Measurements from ENCODE around the gene ROPN1. TPM values are rescaled to one million over a fixed set of nuclear protein-coding genes. Genes with fewer than 3 reads are reported as not detected.
"Not testable (repeated sequence)": the region's sequence is repeated elsewhere in the genome, so short reads cannot be mapped to it uniquely, and the experiment has no call there.

ROPN1 gene
- total RNA-seq, 1 experiment from 2014 or later: not detected

DNA sequence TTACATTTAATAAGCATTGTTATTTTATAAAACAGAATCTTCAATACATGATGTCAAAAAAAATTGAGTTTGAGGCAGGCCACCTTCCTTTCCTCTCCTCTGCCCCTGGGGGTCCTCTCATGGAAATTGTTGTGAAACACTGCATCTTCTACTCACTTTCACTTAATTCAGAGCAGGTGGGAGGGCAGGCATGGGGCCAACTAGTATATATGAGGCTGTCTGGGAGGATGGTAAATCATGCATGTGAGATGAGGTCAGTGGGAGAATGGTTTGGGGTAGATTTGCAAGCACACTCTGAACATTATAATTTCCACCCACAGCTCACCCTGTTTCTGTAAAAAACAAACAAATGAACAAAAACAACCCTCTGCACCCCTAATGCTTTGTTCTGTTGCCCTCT is 20.5 kb downstream of the ROPN1 start:
- ChIA-PET POLR2A (no interaction called here), CTCF (no interaction called here)
- DNase-seq (ENCODE audit: low read depth, low spot score) (no peak), ATAC-seq (no peak)
- no peak overlapping the region for H3K4me3 ChIP-seq (ENCODE audit: low read depth in 2 of 2, low read length in 2 of 2)
- H3K4me1 ChIP-seq (ENCODE audit: control insufficient read depth, insufficient read depth, low read length): no peaks in the 10 kb centered on the region
- H3K27ac ChIP-seq (ENCODE audit: low read length): no peak overlapping the region
- no peaks in the 10 kb centered on the region for H3K36me3 ChIP-seq (ENCODE audit: control insufficient read depth, insufficient read depth, low read length)
- H3K9me3 ChIP-seq (ENCODE audit: control insufficient read depth, insufficient read depth, low read depth, low read length): no peaks in the 10 kb centered on the region
- intact Hi-C loops (cut with micrococcal nuclease; ENCODE audit: unreplicated experiment) (no loop called here), in situ Hi-C loops (cut with HindIII; ENCODE audit: low pct_unique_long_range_greater_than_20kb, low sequenced_read_pairs) (no loop called here)
- TF ChIP-seq TCF7L2 (IDR thresholded peaks at IDR 0.05; ENCODE audit: low read depth, low read length): no peak
- no TSS peak for BruUV-seq (replicated peaks)
- peaks cover 13% of the 10 kb centered on the region for H3K27me3 ChIP-seq (ENCODE audit: control insufficient read depth, insufficient read depth, low read length)

GRCh38 chr3:123967260-123967659 is 24.7 kb downstream of the ROPN1 start:
- CTCF ChIA-PET; intact Hi-C loops (cut with micrococcal nuclease; ENCODE audit: unreplicated experiment); BruUV-seq (replicated peaks); DNase-seq (ENCODE audit: low read depth, low spot score); H3K36me3 ChIP-seq (ENCODE audit: control insufficient read depth, insufficient read depth, low read length); H3K27ac ChIP-seq (ENCODE audit: low read length); H3K4me3 ChIP-seq (ENCODE audit: low read depth in 2 of 2, low read length in 2 of 2); H3K4me1 ChIP-seq (ENCODE audit: control insufficient read depth, insufficient read depth, low read length); ATAC-seq; H3K9me3 ChIP-seq (ENCODE audit: control insufficient read depth, insufficient read depth, low read depth, low read length); in situ Hi-C loops (cut with HindIII; ENCODE audit: low pct_unique_long_range_greater_than_20kb, low sequenced_read_pairs); POLR2A ChIA-PET: not testable (repeated sequence)
- H3K27me3 ChIP-seq (ENCODE audit: control insufficient read depth, insufficient read depth, low read length): peaks cover 16% of the 10 kb centered on the region

- H3K4me3 ChIP-seq (ENCODE audit: low read depth in 2 of 2, low read length in 2 of 2); BruUV-seq (replicated peaks); in situ Hi-C loops (cut with HindIII; ENCODE audit: low pct_unique_long_range_greater_than_20kb, low sequenced_read_pairs); CTCF ChIA-PET; H3K4me1 ChIP-seq (ENCODE audit: control insufficient read depth, insufficient read depth, low read length); intact Hi-C loops (cut with micrococcal nuclease; ENCODE audit: unreplicated experiment); POLR2A ChIA-PET; H3K36me3 ChIP-seq (ENCODE audit: control insufficient read depth, insufficient read depth, low read length); DNase-seq (ENCODE audit: low read depth, low spot score); H3K27ac ChIP-seq (ENCODE audit: low read length); H3K9me3 ChIP-seq (ENCODE audit: control insufficient read depth, insufficient read depth, low read depth, low read length): not testable (repeated sequence)
- peaks cover 16% of the 10 kb centered on the region for H3K27me3 ChIP-seq (ENCODE audit: control insufficient read depth, insufficient read depth, low read length)
- ATAC-seq: peak; percentile 73
Observed at GRCh38 chr3:123966799-123967198, 25.1 kb downstream of the ROPN1 start.

DNA sequence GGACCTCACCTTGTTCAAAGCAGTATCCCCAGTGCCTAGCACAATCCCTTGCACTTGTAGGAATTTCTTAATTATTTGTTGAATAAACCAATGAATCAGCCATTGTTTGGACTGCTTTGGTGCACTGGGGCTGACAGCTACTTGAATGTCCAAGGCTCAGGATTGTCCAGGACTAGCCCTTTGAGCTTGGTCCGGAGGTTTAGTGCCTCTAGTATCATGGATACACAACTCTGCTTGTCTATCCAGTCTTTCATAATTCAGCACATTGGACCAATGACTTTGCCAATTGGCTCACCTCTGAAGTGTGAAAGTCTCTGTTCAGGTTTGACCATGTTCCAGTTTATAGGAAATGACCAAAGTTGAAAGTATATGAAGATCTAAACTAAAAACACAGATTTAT is 27.1 kb downstream of the ROPN1 start:
- H3K36me3 ChIP-seq (ENCODE audit: control insufficient read depth, insufficient read depth, low read length); H3K9me3 ChIP-seq (ENCODE audit: control insufficient read depth, insufficient read depth, low read depth, low read length); in situ Hi-C loops (cut with HindIII; ENCODE audit: low pct_unique_long_range_greater_than_20kb, low sequenced_read_pairs); ATAC-seq; intact Hi-C loops (cut with micrococcal nuclease; ENCODE audit: unreplicated experiment); H3K4me3 ChIP-seq (ENCODE audit: low read depth in 2 of 2, low read length in 2 of 2); DNase-seq (ENCODE audit: low read depth, low spot score); H3K4me1 ChIP-seq (ENCODE audit: control insufficient read depth, insufficient read depth, low read length); BruUV-seq (replicated peaks); H3K27ac ChIP-seq (ENCODE audit: low read length): not testable (repeated sequence)
- POLR2A ChIA-PET: interaction anchor here (0.5 kb wide), 1 partner anchor 36 kb away, joined by 5 read pairs; no protein-coding TSS in a partner anchor
- CTCF ChIA-PET: interaction anchor here (0.5 kb wide), 1 partner anchor 235 kb away, joined by 3 read pairs; no protein-coding TSS in a partner anchor
- H3K27me3 ChIP-seq (ENCODE audit: control insufficient read depth, insufficient read depth, low read length): peaks cover 10% of the 10 kb centered on the region

GRCh38 chr3:123961508-123961856 is 30.4 kb downstream of the ROPN1 start:
- no peak for TF ChIP-seq SIN3A (IDR thresholded peaks at IDR 0.05; ENCODE audit: borderline replicate concordance, insufficient read depth, low read depth, low read length)
- no peak for TF ChIP-seq POLR2AphosphoS5 (IDR thresholded peaks at IDR 0.05; ENCODE audit: low read depth, low read length)
- TF ChIP-seq, protein P1, sequence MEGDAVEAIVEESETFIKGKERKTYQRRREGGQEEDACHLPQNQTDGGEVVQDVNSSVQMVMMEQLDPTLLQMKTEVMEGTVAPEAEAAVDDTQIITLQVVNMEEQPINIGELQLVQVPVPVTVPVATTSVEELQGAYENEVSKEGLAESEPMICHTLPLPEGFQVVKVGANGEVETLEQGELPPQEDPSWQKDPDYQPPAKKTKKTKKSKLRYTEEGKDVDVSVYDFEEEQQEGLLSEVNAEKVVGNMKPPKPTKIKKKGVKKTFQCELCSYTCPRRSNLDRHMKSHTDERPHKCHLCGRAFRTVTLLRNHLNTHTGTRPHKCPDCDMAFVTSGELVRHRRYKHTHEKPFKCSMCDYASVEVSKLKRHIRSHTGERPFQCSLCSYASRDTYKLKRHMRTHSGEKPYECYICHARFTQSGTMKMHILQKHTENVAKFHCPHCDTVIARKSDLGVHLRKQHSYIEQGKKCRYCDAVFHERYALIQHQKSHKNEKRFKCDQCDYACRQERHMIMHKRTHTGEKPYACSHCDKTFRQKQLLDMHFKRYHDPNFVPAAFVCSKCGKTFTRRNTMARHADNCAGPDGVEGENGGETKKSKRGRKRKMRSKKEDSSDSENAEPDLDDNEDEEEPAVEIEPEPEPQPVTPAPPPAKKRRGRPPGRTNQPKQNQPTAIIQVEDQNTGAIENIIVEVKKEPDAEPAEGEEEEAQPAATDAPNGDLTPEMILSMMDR (IDR thresholded peaks at IDR 0.05): no peak
- TF ChIP-seq TCF7L2 (IDR thresholded peaks at IDR 0.05; ENCODE audit: low read depth, low read length): no peak
- in situ Hi-C loops (cut with HindIII; ENCODE audit: low pct_unique_long_range_greater_than_20kb, low sequenced_read_pairs): no loop called here
- ATAC-seq (no peak), DNase-seq (ENCODE audit: low read depth, low spot score) (no peak)
- Histone ChIP-seq H3K4me3 (ENCODE audit: low read depth in 2 of 2, low read length in 2 of 2) (peak overlapping the region; percentile 94 to 96), H3K27ac (ENCODE audit: low read length) (peak overlapping the region; percentile 97), H3K9me3 (ENCODE audit: control insufficient read depth, insufficient read depth, low read depth, low read length) (no peaks in the 10 kb centered on the region), H3K4me1 (ENCODE audit: control insufficient read depth, insufficient read depth, low read length) (no peaks in the 10 kb centered on the region; the same call in 1 of the 2 replicates), H3K27me3 (ENCODE audit: control insufficient read depth, insufficient read depth, low read length) (peaks cover 3% of the 10 kb centered on the region; the same call in 1 of the 2 replicates), H3K36me3 (ENCODE audit: control insufficient read depth, insufficient read depth, low read length) (peaks cover under 1% of the 10 kb centered on the region; the same call in 1 of the 2 replicates)
- no TSS peak for BruUV-seq (replicated peaks)
- intact Hi-C loops (cut with micrococcal nuclease; ENCODE audit: unreplicated experiment): no loop called here
- CTCF ChIA-PET: no interaction called here
- POLR2A ChIA-PET: interaction anchor here (0.6 to 0.7 kb wide), 3 partner anchors 25 to 71 kb away, joined by 3 to 13 read pairs (median 6); no protein-coding TSS in a partner anchor

Measured in Panc1 (cell line).